Measurements from ENCODE around the gene CAMK1D. TPM values are rescaled to one million over a fixed set of nuclear protein-coding genes. Genes with fewer than 3 reads are reported as not detected.

CAMK1D gene
- total and polyA plus RNA-seq, 10 of the 15 experiments (the other 5 are each of a cell fraction or from before 2014, with no cell fraction given) = 2.1 to 35.5 (median 14.7) TPM

GRCh38 chr10:12730809-12731519, 381.6 kb downstream of the CAMK1D start:
- WGBS (ENCODE audit: insufficient coverage, insufficient replicate concordance, low lambda C conversion rate, missing lambda C conversion rate) = 80% methylated on average over 9 of the region's 9 CpGs
- ChIA-PET POLR2A (no interaction called here), RAD21 (ENCODE audit: unreplicated experiment) (no interaction called here), CTCF (interaction anchor here (1.0 kb wide), 1 partner anchor 11 kb away, joined by 3 read pairs; no protein-coding TSS in a partner anchor), SMC1A (ENCODE audit: uncharacterized antibody, unreplicated experiment) (no interaction called here)
- Histone ChIP-seq H3K4me1 (ENCODE audit: control insufficient read depth, insufficient read depth, low read length) (peaks cover 9% of the 10 kb centered on the region), H2AFZ (ENCODE audit: control insufficient read depth, low read depth, low read length) (no peak overlapping the region; the same call in 1 of the 2 replicates), H3K4me2 (ENCODE audit: control insufficient read depth, insufficient read depth) (peak overlapping the region; percentile 15; the same call in 1 of the 2 replicates), H3K27me3 (replicated peaks in 1 of 2; ENCODE audit: control insufficient read depth in 2 of 2, insufficient read depth in 2 of 2, low read length in 1 of 2) (no peaks in the 10 kb centered on the region), H3K27ac (ENCODE audit: control insufficient read depth, insufficient read depth) (peak overlapping the region; percentile 1; the same call in 1 of the 2 replicates), H3K4me3 (no peak overlapping the region), H3K9ac (ENCODE audit: control insufficient read depth, insufficient read depth, low read length) (no peak overlapping the region), H4K20me1 (ENCODE audit: control insufficient read depth, insufficient read depth) (no peaks in the 10 kb centered on the region), H3K9me3 (replicated peaks; ENCODE audit: control insufficient read depth, insufficient read depth, low read length) (no peaks in the 10 kb centered on the region), H3K79me2 (ENCODE audit: control insufficient read depth, insufficient read depth, low read length) (no peaks in the 10 kb centered on the region), H3K36me3 (ENCODE audit: control insufficient read depth in 2 of 2, insufficient read depth in 2 of 2, low read length in 1 of 2) (no peaks in the 10 kb centered on the region)
- peak; percentile 67 for ATAC-seq
- peak; percentile 36; the same call in 1 of the 2 replicates for TF ChIP-seq SPI1 (IDR thresholded peaks at IDR 0.05; ENCODE audit: borderline replicate concordance, insufficient read depth, low read depth, low read length)
- TF ChIP-seq BMI1 (IDR thresholded peaks at IDR 0.05; ENCODE audit: borderline replicate concordance) = no peak
- in situ Hi-C loops (cut with MboI) (no loop called here), intact Hi-C loops (cut with micrococcal nuclease; ENCODE audit: unreplicated experiment) (no loop called here)
- FAIRE-seq = peak; percentile 65
- DNase-seq (ENCODE audit: low read depth, low spot score) = peak; percentile 7
- BruUV-seq (replicated peaks) = no TSS peak

GRCh38 chr10:12733271-12733670, 383.9 kb downstream of the CAMK1D start:
- BruUV-seq (replicated peaks) = no TSS peak
- ATAC-seq = no peak
- H3K27ac ChIP-seq (ENCODE audit: control insufficient read depth, insufficient read depth) = no peak overlapping the region

More at GRCh38 chr10:12733271-12733670, 383.9 kb downstream of the CAMK1D start:
- Histone ChIP-seq H3K79me2 (ENCODE audit: control insufficient read depth, insufficient read depth, low read length) (no peaks in the 10 kb centered on the region), H3K4me2 (ENCODE audit: control insufficient read depth, insufficient read depth) (no peak overlapping the region), H3K9ac (ENCODE audit: control insufficient read depth, insufficient read depth, low read length) (no peak overlapping the region), H3K4me1 (ENCODE audit: control insufficient read depth, insufficient read depth, low read length) (peaks cover 9% of the 10 kb centered on the region), H3K27me3 (replicated peaks in 1 of 2; ENCODE audit: control insufficient read depth in 2 of 2, insufficient read depth in 2 of 2, low read length in 1 of 2) (no peaks in the 10 kb centered on the region), H4K20me1 (ENCODE audit: control insufficient read depth, insufficient read depth) (no peaks in the 10 kb centered on the region), H3K4me3 (no peak overlapping the region), H3K9me3 (replicated peaks; ENCODE audit: control insufficient read depth, insufficient read depth, low read length) (no peaks in the 10 kb centered on the region), H2AFZ (ENCODE audit: control insufficient read depth, low read depth, low read length) (no peak overlapping the region), H3K36me3 (ENCODE audit: control insufficient read depth in 2 of 2, insufficient read depth in 2 of 2, low read length in 1 of 2) (no peaks in the 10 kb centered on the region)
- no peak for DNase-seq (ENCODE audit: low read depth, low spot score)
- SMC1A ChIA-PET (ENCODE audit: uncharacterized antibody, unreplicated experiment) = no interaction called here
- no peak for FAIRE-seq
- CTCF ChIA-PET = no interaction called here
- in situ Hi-C loops (cut with MboI) = no loop called here
- TF ChIP-seq KLF5 (IDR thresholded peaks at IDR 0.05; ENCODE audit: partially characterized antibody) = no peak
- no peak for TF ChIP-seq SUZ12 (IDR thresholded peaks at IDR 0.05; ENCODE audit: unreplicated experiment)
- TF ChIP-seq IRF3 (IDR thresholded peaks at IDR 0.05) = no peak
- TF ChIP-seq IRF4 (IDR thresholded peaks at IDR 0.05; ENCODE audit: low read depth, low read length) = no peak
- no peak for TF ChIP-seq BMI1 (IDR thresholded peaks at IDR 0.05; ENCODE audit: borderline replicate concordance)
- TF ChIP-seq PRDM15 (CRISPR knock-in tag; IDR thresholded peaks at IDR 0.05) = no peak
- RAD21 ChIA-PET (ENCODE audit: unreplicated experiment) = no interaction called here
- 85% methylated on average over 2 of the region's 2 CpGs for WGBS (ENCODE audit: insufficient coverage, insufficient replicate concordance, low lambda C conversion rate, missing lambda C conversion rate)
- POLR2A ChIA-PET = no interaction called here
- intact Hi-C loops (cut with micrococcal nuclease; ENCODE audit: unreplicated experiment) = no loop called here

Measured in GM12878 (cell line).